Kidney tubule cell (primary cell): Measurements from ENCODE around the gene TAP1.
"Not testable (repeated sequence)": the region's sequence is repeated elsewhere in the genome, so short reads cannot be mapped to it uniquely, and the experiment has no call there.

Source experiments
- DNase-seq: peaks from one replicate; pipeline ENCODE4 v3.0.0-alpha.2; 2018; ENCODE audit warnings: low spot score

Gene TAP1, protein sequence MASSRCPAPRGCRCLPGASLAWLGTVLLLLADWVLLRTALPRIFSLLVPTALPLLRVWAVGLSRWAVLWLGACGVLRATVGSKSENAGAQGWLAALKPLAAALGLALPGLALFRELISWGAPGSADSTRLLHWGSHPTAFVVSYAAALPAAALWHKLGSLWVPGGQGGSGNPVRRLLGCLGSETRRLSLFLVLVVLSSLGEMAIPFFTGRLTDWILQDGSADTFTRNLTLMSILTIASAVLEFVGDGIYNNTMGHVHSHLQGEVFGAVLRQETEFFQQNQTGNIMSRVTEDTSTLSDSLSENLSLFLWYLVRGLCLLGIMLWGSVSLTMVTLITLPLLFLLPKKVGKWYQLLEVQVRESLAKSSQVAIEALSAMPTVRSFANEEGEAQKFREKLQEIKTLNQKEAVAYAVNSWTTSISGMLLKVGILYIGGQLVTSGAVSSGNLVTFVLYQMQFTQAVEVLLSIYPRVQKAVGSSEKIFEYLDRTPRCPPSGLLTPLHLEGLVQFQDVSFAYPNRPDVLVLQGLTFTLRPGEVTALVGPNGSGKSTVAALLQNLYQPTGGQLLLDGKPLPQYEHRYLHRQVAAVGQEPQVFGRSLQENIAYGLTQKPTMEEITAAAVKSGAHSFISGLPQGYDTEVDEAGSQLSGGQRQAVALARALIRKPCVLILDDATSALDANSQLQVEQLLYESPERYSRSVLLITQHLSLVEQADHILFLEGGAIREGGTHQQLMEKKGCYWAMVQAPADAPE

DNA sequence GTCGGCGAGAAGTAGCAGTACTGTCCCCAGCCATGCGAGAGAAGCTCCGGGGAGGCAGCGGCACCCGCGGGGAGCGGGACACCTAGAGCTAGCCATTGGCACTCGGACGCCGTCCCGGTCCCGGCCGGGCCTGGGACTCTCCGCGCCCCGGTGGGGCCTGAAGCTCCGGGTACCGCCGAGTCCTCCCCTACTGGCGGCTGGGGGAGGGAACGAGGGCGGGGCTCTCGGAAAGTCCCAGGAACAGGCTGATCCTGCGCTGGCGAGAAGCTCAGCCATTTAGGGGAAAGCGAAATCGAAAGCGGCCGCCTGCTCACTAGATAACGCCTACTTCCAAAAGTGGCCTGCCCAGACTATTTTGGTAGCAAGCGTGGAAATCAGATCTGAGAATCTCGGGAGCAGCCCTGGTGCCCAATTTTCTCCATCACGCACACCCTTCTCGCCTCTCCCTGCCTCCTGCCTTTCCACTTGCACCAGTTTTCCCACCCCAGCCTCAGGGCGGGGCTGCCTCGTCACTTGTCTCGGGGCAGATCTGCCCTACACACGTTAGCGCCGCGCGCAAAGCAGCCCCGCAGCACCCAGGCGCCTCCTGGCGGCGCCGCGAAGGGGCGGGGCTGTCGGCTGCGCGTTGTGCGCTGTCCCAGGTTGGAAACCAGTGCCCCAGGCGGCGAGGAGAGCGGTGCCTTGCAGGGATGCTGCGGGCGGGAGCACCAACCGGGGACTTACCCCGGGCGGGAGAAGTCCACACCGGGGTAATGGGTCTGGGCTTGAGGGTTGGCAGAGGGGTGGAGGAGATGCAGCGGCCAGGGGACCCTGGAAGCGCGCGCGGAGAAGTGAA lies at the start of gene TAP1, which contains the start of gene PSMB9:
Gene TAP1, minus strand, starts transcription at position 164 of the 835 bp plus-strand sequence. Its CDS starts 68 bp downstream, at position 96.
Gene PSMB9, plus strand, starts transcription at position 652 of the 835 bp plus-strand sequence. Its CDS starts 38 bp downstream, at position 690.
- DNase-seq: peak; percentile 95

DNA sequence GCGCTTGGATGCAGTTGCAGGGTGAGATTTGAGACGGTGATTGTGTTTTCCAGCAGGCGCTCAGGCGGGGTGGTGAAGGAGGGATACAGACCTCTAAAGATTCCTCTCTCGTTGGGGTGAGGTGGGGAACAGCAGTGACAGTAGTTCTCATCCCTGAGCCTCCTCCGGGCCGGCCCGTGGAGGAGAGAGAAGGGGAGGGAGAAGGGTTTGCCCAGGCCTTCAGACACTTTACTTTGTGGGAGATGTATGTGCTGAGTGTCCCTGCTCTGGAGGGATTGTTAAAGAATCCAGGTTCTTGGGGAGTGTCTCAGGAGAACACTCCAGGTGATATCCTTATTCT lies 41.5 kb upstream of the TAP1 start:
- no peak for DNase-seq

DNA sequence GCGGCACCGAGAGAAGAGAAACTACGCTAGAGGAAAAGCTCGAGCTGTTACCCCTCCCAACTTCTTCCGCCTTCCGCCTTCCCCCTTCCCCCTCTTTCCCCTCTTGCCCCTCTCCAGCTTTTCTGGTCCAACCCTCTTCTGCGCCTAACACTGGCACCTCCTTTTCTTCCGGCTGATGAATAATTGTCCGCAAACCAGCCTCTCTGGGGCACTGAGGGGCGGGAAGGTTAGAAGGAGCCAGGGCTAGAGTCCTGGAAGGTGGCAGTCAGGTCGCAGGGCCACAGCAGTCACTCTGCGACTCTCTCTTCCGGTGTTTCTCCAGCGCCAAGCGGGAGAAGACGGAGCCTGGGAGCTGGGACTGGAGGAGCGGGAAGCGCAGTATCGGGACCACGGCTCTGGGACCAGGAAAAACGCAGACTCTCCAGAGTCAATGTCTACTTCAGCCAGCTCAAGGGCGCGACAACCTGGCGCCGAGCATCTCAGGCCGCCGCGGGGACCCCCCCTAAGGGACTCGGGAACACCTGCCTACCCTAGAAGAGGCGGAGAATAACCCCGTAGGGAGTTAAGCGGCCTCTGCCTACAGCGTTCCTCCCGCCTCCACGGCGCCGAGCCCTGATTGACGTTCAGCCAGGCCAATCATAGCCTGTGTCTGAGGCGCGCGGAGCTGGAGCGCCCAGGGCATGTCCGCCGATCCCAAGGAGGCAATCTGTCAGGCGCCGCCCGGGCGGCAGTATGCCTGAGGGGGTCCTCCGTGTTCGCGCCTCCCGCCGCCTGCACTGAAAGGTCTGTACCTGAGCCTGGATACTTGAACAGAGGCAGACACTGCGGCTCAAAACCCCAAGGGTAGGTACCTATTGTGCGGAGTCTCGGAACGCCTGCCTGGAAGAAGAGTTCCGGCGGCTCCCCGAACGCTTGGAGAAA lies 40.8 kb upstream of the TAP1 start:
- peak; percentile 94 for DNase-seq

GRCh38 chr6:32890831-32891230 lies 37.3 kb upstream of the TAP1 start:
- DNase-seq: no peak

- no peak for DNase-seq
Observed at GRCh38 chr6:32889533-32889932, 36.0 kb upstream of the TAP1 start.

DNA sequence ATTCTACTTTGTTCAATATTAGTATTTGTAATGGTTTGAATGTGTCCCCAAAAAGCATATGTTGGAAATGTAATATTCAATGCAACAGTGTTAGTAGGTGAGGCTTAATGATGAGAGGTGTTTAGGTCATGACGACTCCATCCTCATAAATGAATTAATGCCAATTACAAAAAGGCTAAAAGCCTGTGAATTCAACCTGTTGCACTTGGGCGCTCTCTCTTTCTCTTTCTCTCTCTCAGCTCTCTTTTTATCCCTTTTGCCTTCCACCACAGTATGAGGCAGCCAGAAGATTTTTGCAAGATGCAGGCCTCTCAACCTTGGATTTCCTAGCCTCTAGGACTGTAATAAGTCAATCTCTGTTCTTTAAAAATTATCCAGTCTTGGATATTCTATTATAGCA lies 35.1 kb upstream of the TAP1 start:
- DNase-seq: no peak

GRCh38 chr6:32887616-32888015 lies 34.1 kb upstream of the TAP1 start:
- no peak for DNase-seq

- DNase-seq: peak; percentile 74
Observed at GRCh38 chr6:32886681-32887383, 33.3 kb upstream of the TAP1 start.

DNA sequence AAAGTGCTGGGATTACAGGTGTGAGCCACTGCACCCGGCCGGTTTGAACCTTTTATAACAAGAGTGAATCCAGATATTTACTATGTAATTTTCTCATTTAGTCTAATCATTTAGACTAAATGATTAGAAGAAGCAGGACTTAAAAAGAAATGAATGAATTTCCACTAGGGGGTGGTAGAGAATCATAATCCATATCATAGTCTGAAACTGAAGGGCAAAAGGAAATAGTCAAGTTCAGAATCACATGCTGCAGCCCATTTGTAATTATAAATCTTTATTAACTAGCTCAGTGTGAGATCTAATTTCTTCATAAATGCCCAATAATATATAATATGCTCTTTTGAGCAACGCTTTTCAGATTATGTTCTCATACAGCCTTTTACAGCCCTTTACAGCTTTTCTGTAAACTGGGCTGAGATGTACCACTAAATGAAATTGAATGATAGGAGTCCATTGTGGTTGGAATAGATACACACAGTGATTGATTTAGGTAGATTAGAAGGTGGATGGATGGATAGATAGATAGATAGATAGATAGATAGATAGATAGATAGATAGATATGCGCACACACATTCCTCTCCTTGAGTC lies 32.3 kb upstream of the TAP1 start:
- DNase-seq: peak; percentile 76

DNA sequence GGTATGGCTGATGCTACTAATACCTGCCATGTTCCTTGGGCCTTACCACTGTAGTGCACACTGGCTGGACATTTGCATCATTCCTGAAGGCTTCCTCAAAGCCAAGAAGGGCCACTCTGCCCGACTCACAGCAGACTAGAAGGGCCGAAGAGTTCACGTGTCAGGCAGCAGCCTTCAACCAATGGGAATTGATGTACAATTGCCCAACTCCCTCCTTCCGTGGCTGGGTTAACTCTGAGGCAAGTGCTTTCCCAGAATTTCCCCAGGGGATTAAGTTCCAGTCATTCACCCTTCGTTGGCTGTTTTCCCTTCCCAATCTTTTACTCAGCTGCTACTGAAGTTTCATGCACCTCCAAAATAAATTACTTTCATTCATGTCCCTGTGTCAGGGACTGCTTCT lies 30.3 kb upstream of the TAP1 start:
- no peak for DNase-seq

- peak; percentile 79 for DNase-seq
Observed at GRCh38 chr6:32882879-32883250, 29.4 kb upstream of the TAP1 start.

DNA sequence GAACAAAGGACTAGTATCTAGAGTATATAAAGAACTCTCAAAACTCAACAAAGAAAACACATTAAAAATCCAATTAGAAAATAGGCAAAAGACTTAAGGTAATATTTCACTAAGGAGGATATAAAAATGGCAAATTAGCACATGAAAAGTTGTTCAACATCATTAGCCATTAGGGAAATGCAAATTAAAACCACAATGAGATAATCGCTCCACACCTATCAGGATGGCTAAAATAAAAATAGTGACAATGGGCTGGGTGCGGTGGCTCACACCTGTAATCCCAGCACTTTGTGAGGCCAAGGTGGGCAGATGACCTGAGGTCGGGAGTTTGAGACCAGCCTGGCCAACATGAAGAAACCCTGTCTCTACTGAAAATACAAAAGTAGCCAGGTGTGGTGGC lies 27.5 kb upstream of the TAP1 start:
- not testable (repeated sequence) for DNase-seq

- DNase-seq: no peak
Observed at GRCh38 chr6:32879691-32880090, 26.2 kb upstream of the TAP1 start.

GRCh38 chr6:32876603-32877002 lies 23.1 kb upstream of the TAP1 start:
- no peak for DNase-seq

- DNase-seq: not testable (repeated sequence)
Observed at GRCh38 chr6:32873947-32874346, 20.4 kb upstream of the TAP1 start.

- peak; percentile 75 for DNase-seq
Observed at GRCh38 chr6:32868257-32868788, 14.8 kb upstream of the TAP1 start.

GRCh38 chr6:32867554-32868256 lies 14.2 kb upstream of the TAP1 start:
- DNase-seq: no peak

DNA sequence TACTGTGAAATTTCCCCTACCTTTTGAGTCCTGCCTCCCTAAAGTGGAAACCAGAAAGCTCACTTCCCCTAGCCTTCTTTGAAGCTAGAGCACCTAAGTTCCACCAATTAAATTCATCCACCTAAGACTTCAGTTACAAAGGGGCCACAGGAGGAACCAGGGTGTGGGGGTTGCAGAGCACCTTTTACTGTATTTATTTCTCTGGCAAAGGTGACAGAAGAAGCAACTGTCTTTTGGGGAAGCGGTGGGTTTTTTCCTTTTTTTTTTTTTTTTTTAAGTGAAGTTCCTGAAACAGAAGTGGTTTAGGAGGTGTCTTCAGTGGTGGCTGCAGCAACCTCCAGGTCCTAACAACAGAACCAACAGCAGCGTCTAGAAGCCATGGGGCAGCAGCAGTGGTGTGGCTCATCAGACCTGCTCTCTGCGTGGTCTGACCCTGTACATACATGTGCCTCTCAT lies 13.5 kb upstream of the TAP1 start:
- no peak for DNase-seq

DNA sequence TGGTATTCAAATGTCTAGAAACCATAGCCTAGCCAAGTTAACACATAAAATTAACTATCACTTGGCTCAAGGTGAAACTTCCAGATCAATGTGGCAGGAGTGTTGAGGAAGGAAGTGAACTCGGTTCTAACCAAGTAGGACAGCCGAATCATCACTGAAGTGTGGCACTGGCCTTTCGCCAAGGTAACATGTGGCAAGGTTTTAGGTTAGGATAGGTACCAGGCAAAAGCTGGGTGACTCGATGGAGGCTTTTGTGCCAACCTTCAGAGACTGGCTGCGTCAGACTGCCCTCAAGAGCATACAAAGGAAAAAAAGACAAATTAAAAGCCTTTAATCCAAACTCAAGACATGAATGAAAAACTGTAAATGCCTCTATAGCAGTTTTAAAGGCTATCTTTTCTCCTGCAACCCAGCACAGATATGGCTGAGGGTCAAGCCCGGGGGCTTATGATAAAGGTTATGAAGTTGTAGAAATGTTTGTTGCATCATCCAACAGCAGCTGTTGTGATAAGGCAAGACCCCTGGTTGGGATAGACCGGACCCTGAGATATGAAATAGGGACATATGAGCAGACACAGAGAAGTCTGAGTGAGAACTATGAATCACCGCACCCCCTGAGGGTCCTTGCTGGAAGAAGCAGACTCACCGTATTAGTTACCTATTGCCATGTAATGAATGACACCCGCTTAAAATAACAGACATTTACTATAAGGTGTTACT lies 12.4 kb upstream of the TAP1 start:
- no peak for DNase-seq
